NT2/D1 (cell line): ENCODE results near the gene STAT5B.

ENCODE experiments used
- SUZ12 ChIP-seq: IDR thresholded peaks from 2 replicates; pipeline ENCODE4 v1.6.1; 2011; ENCODE audit not compliant: insufficient read length, insufficient read depth; ENCODE audit errors: extremely low read depth
- ZNF274 ChIP-seq: IDR thresholded peaks from 2 replicates; pipeline ENCODE4 v1.6.1; 2011; ENCODE audit warnings: mild to moderate bottlenecking, low read depth, low read length

DNA sequence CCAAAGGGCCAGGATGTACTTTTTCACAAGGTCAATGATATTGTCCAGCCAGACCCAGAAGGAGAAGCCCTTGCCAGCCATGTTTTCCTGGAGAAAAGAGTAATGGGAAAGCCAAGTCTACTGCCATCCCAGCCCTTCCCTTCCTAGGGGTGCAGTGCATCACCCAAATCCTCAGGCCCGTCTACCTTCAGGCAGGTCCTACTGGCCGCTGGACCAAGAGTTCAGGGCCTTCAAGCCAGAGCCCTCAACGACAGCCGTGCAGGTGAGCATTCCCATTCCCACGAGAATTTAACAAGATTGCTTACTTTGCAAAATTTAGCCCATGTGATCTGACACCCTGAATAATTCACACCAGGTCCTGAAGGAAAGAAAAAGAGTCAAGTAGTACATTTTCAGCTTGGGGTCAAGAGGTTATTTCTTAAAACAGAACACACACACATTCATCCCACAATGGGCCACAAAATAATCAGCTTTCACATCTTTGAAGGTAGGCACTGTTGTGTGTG lies 47.1 kb upstream of the STAT5B start:
- TF ChIP-seq ZNF274: no peak
- TF ChIP-seq SUZ12: no peak
